Fibroblast of mammary gland (primary cell): ENCODE measurements around the gene MAP7D3.

Source experiments
- DNase-seq: peaks from one replicate; pipeline ENCODE4 v3.0.0-alpha.2; 2010; ENCODE audit warnings: low read depth
- H3K4me3 ChIP-seq: 2 replicates; pipeline ENCODE4 v1.5.1; 2011; ENCODE audit warnings: low read depth, mild to moderate bottlenecking, low read length, moderate library complexity; ENCODE audit not compliant: control insufficient read depth
- CTCF ChIP-seq: conservative IDR thresholded peaks from 2 replicates; pipeline ENCODE4 v1.5.1; 2011; ENCODE audit warnings: low read depth, low read length, inconsistent platforms; ENCODE audit not compliant: control insufficient read depth, insufficient read depth

MAP7D3 gene

GRCh38 chrX:136200466-136200865, 50.7 kb downstream of the MAP7D3 start:
- peak; percentile 60 for DNase-seq
- no peak overlapping the region for H3K4me3 ChIP-seq
- peak; percentile 54 for TF ChIP-seq CTCF

GRCh38 chrX:136199365-136199764, 51.8 kb downstream of the MAP7D3 start:
- DNase-seq = peak; percentile 77
- H3K4me3 ChIP-seq = no peak overlapping the region
- TF ChIP-seq CTCF = no peak

GRCh38 chrX:136198678-136199243, 52.4 kb downstream of the MAP7D3 start:
- DNase-seq = peak; percentile 72
- no peak for TF ChIP-seq CTCF
- H3K4me3 ChIP-seq = no peak overlapping the region

GRCh38 chrX:136198010-136198409, 53.2 kb downstream of the MAP7D3 start:
- TF ChIP-seq CTCF = no peak
- DNase-seq = no peak
- H3K4me3 ChIP-seq = no peak overlapping the region

- no peak overlapping the region for H3K4me3 ChIP-seq
- no peak for TF ChIP-seq CTCF
- DNase-seq = peak; percentile 38
Measured at GRCh38 chrX:136196691-136197155, 54.5 kb downstream of the MAP7D3 start.

GRCh38 chrX:136195247-136195646, 56.0 kb downstream of the MAP7D3 start:
- H3K4me3 ChIP-seq = no peak overlapping the region
- no peak for DNase-seq
- TF ChIP-seq CTCF = no peak

- TF ChIP-seq CTCF = no peak
- DNase-seq = no peak
- no peak overlapping the region for H3K4me3 ChIP-seq
Measured at GRCh38 chrX:136194536-136194935, 56.7 kb downstream of the MAP7D3 start.
